Measurements from ENCODE around the gene ITPR2. TPM values are rescaled to one million over a fixed set of nuclear protein-coding genes. Genes with fewer than 3 reads are reported as not detected.

ITPR2 gene
- total RNA-seq, 2 donors from 2014 or later: 52.9 to 54.5 TPM

GRCh38 chr12:26554332-26554731 is 278.7 kb downstream of the ITPR2 start:
- H3K4me3 Mint-ChIP-seq: no peak overlapping the region
- peaks cover 17% of the 10 kb centered on the region for H3K36me3 Mint-ChIP-seq (ENCODE audit: low read depth)
- no peaks in the 10 kb centered on the region for H3K27me3 Mint-ChIP-seq
- no peak for DNase-seq
- ATAC-seq: no peak
- no peaks in the 10 kb centered on the region for H3K9me3 ChIP-seq (ENCODE audit: control insufficient read depth, low read length, poor library complexity, severe bottlenecking)
- peaks cover 3% of the 10 kb centered on the region for H3K4me1 Mint-ChIP-seq
- no peak overlapping the region for H3K27ac Mint-ChIP-seq

- peaks cover 26% of the 10 kb centered on the region for H3K36me3 Mint-ChIP-seq (ENCODE audit: low read depth)
- H3K9me3 ChIP-seq (ENCODE audit: control insufficient read depth, low read length, poor library complexity, severe bottlenecking): no peaks in the 10 kb centered on the region
- ATAC-seq (no peak), DNase-seq (no peak)
- peak overlapping the region; percentile 46 for H3K27ac Mint-ChIP-seq
- no peak overlapping the region for H3K4me3 Mint-ChIP-seq
- no peaks in the 10 kb centered on the region for H3K27me3 Mint-ChIP-seq
- H3K4me1 Mint-ChIP-seq: peaks cover 3% of the 10 kb centered on the region
Measured at GRCh38 chr12:26551385-26551784, 281.6 kb downstream of the ITPR2 start.

GRCh38 chr12:26548227-26548626 is 284.8 kb downstream of the ITPR2 start:
- H3K27ac Mint-ChIP-seq: no peak overlapping the region
- no peak overlapping the region for H3K4me3 Mint-ChIP-seq
- no peaks in the 10 kb centered on the region for H3K9me3 ChIP-seq (ENCODE audit: control insufficient read depth, low read length, poor library complexity, severe bottlenecking)
- H3K36me3 Mint-ChIP-seq (ENCODE audit: low read depth): peaks cover 19% of the 10 kb centered on the region
- no peak for DNase-seq
- ATAC-seq: no peak
- no peaks in the 10 kb centered on the region for H3K4me1 Mint-ChIP-seq
- no peaks in the 10 kb centered on the region for H3K27me3 Mint-ChIP-seq

- H3K9me3 ChIP-seq (ENCODE audit: control insufficient read depth, low read length, poor library complexity, severe bottlenecking): no peaks in the 10 kb centered on the region
- Mint-ChIP-seq H3K4me3 (no peak overlapping the region), H3K36me3 (ENCODE audit: low read depth) (peaks cover 20% of the 10 kb centered on the region), H3K27me3 (no peaks in the 10 kb centered on the region), H3K27ac (no peak overlapping the region), H3K4me1 (no peaks in the 10 kb centered on the region)
- ATAC-seq (no peak), DNase-seq (no peak)
Measured at GRCh38 chr12:26546535-26547314, 286.3 kb downstream of the ITPR2 start.

- no peaks in the 10 kb centered on the region for H3K9me3 ChIP-seq (ENCODE audit: control insufficient read depth, low read length, poor library complexity, severe bottlenecking)
- no peak for DNase-seq
- Mint-ChIP-seq H3K36me3 (ENCODE audit: low read depth) (peaks cover 6% of the 10 kb centered on the region), H3K4me3 (no peak overlapping the region), H3K27me3 (no peaks in the 10 kb centered on the region), H3K4me1 (no peaks in the 10 kb centered on the region), H3K27ac (no peak overlapping the region)
- ATAC-seq: no peak
Measured at GRCh38 chr12:26539131-26539530, 293.9 kb downstream of the ITPR2 start.

- DNase-seq (no peak), ATAC-seq (no peak)
- no peaks in the 10 kb centered on the region for H3K4me1 Mint-ChIP-seq
- no peak overlapping the region for H3K27ac Mint-ChIP-seq
- H3K27me3 Mint-ChIP-seq: no peaks in the 10 kb centered on the region
- H3K4me3 Mint-ChIP-seq: no peak overlapping the region
- H3K36me3 Mint-ChIP-seq (ENCODE audit: low read depth): peaks cover 5% of the 10 kb centered on the region
- no peaks in the 10 kb centered on the region for H3K9me3 ChIP-seq (ENCODE audit: control insufficient read depth, low read length, poor library complexity, severe bottlenecking)
Measured at GRCh38 chr12:26537651-26538050, 295.3 kb downstream of the ITPR2 start.

- H3K4me1 Mint-ChIP-seq: no peaks in the 10 kb centered on the region
- no peak overlapping the region for H3K4me3 Mint-ChIP-seq
- ATAC-seq: no peak
- H3K9me3 ChIP-seq (ENCODE audit: control insufficient read depth, low read length, poor library complexity, severe bottlenecking): no peaks in the 10 kb centered on the region
- no peak overlapping the region for H3K27ac Mint-ChIP-seq
- peaks cover 5% of the 10 kb centered on the region for H3K36me3 Mint-ChIP-seq (ENCODE audit: low read depth)
- DNase-seq: no peak
- no peaks in the 10 kb centered on the region for H3K27me3 Mint-ChIP-seq
Measured at GRCh38 chr12:26537126-26537525, 295.9 kb downstream of the ITPR2 start.

GRCh38 chr12:26535826-26536225 is 297.2 kb downstream of the ITPR2 start:
- ATAC-seq (no peak), DNase-seq (no peak)
- Mint-ChIP-seq H3K27ac (no peak overlapping the region), H3K27me3 (no peaks in the 10 kb centered on the region), H3K4me3 (no peak overlapping the region), H3K36me3 (ENCODE audit: low read depth) (peaks cover 5% of the 10 kb centered on the region), H3K4me1 (no peaks in the 10 kb centered on the region)
- no peaks in the 10 kb centered on the region for H3K9me3 ChIP-seq (ENCODE audit: control insufficient read depth, low read length, poor library complexity, severe bottlenecking)

GRCh38 chr12:26534071-26534470 is 298.9 kb downstream of the ITPR2 start:
- no peaks in the 10 kb centered on the region for H3K4me1 Mint-ChIP-seq
- H3K27ac Mint-ChIP-seq: no peak overlapping the region
- no peaks in the 10 kb centered on the region for H3K27me3 Mint-ChIP-seq
- DNase-seq: no peak
- H3K4me3 Mint-ChIP-seq: no peak overlapping the region
- H3K36me3 Mint-ChIP-seq (ENCODE audit: low read depth): peaks cover 3% of the 10 kb centered on the region
- no peaks in the 10 kb centered on the region for H3K9me3 ChIP-seq (ENCODE audit: control insufficient read depth, low read length, poor library complexity, severe bottlenecking)
- ATAC-seq: no peak

GRCh38 chr12:26533211-26533610 is 299.8 kb downstream of the ITPR2 start:
- Mint-ChIP-seq H3K36me3 (ENCODE audit: low read depth) (peaks cover 6% of the 10 kb centered on the region), H3K4me1 (no peaks in the 10 kb centered on the region), H3K4me3 (no peak overlapping the region), H3K27ac (no peak overlapping the region), H3K27me3 (no peaks in the 10 kb centered on the region)
- no peaks in the 10 kb centered on the region for H3K9me3 ChIP-seq (ENCODE audit: control insufficient read depth, low read length, poor library complexity, severe bottlenecking)
- DNase-seq: no peak
- ATAC-seq: no peak

GRCh38 chr12:26530461-26530860 is 302.5 kb downstream of the ITPR2 start:
- Mint-ChIP-seq H3K27ac (no peak overlapping the region), H3K36me3 (ENCODE audit: low read depth) (peaks cover 6% of the 10 kb centered on the region), H3K4me1 (no peaks in the 10 kb centered on the region), H3K27me3 (no peaks in the 10 kb centered on the region), H3K4me3 (no peak overlapping the region)
- DNase-seq (no peak), ATAC-seq (no peak)
- H3K9me3 ChIP-seq (ENCODE audit: control insufficient read depth, low read length, poor library complexity, severe bottlenecking): no peaks in the 10 kb centered on the region

GRCh38 chr12:26528943-26529342 is 304.1 kb downstream of the ITPR2 start:
- Mint-ChIP-seq H3K27me3 (no peaks in the 10 kb centered on the region), H3K4me3 (no peak overlapping the region), H3K27ac (no peak overlapping the region), H3K36me3 (ENCODE audit: low read depth) (peaks cover 4% of the 10 kb centered on the region), H3K4me1 (no peaks in the 10 kb centered on the region)
- H3K9me3 ChIP-seq (ENCODE audit: control insufficient read depth, low read length, poor library complexity, severe bottlenecking): no peaks in the 10 kb centered on the region
- DNase-seq: no peak
- ATAC-seq: no peak

GRCh38 chr12:26527682-26528081 is 305.3 kb downstream of the ITPR2 start:
- ATAC-seq (no peak), DNase-seq (no peak)
- Mint-ChIP-seq H3K27ac (no peak overlapping the region), H3K36me3 (ENCODE audit: low read depth) (peaks cover 3% of the 10 kb centered on the region), H3K4me1 (no peaks in the 10 kb centered on the region), H3K27me3 (no peaks in the 10 kb centered on the region), H3K4me3 (no peak overlapping the region)
- H3K9me3 ChIP-seq (ENCODE audit: control insufficient read depth, low read length, poor library complexity, severe bottlenecking): no peaks in the 10 kb centered on the region

- H3K27me3 Mint-ChIP-seq: no peaks in the 10 kb centered on the region
- H3K27ac Mint-ChIP-seq: no peak overlapping the region
- H3K4me1 Mint-ChIP-seq: peaks cover 3% of the 10 kb centered on the region
- H3K36me3 Mint-ChIP-seq (ENCODE audit: low read depth): peaks cover 3% of the 10 kb centered on the region
- H3K9me3 ChIP-seq (ENCODE audit: control insufficient read depth, low read length, poor library complexity, severe bottlenecking): no peaks in the 10 kb centered on the region
- no peak overlapping the region for H3K4me3 Mint-ChIP-seq
- DNase-seq: no peak
- ATAC-seq: no peak
Measured at GRCh38 chr12:26524862-26525465, 308.0 kb downstream of the ITPR2 start.

Data from T-helper 17 cell (primary cell).